Endometrial microvascular endothelial cells (primary cell): Measurements from ENCODE around the gene MZF1. TPM values are rescaled to one million over a fixed set of nuclear protein-coding genes. Genes with fewer than 3 reads are reported as not detected.

Experiments
- in situ Hi-C: cut with HindIII; loops from 2 replicates; pipeline ENCODE4 v1.10.0; 2017; ENCODE audit warnings: low sequenced_read_pairs, low pct_unique_long_range_greater_than_20kb; ENCODE audit errors: inconsistent ontology term
- total RNA-seq: library from RNA; depleted of rRNA; stranded (reverse); fragments of >200 nt; gene quantifications from one replicate; pipeline ENCODE4 v1.2.3, GENCODE V29; 2015; ENCODE audit errors: inconsistent ontology term

Gene MZF1
- total RNA-seq, 1 donor from 2014 or later: 12.7 TPM

DNA sequence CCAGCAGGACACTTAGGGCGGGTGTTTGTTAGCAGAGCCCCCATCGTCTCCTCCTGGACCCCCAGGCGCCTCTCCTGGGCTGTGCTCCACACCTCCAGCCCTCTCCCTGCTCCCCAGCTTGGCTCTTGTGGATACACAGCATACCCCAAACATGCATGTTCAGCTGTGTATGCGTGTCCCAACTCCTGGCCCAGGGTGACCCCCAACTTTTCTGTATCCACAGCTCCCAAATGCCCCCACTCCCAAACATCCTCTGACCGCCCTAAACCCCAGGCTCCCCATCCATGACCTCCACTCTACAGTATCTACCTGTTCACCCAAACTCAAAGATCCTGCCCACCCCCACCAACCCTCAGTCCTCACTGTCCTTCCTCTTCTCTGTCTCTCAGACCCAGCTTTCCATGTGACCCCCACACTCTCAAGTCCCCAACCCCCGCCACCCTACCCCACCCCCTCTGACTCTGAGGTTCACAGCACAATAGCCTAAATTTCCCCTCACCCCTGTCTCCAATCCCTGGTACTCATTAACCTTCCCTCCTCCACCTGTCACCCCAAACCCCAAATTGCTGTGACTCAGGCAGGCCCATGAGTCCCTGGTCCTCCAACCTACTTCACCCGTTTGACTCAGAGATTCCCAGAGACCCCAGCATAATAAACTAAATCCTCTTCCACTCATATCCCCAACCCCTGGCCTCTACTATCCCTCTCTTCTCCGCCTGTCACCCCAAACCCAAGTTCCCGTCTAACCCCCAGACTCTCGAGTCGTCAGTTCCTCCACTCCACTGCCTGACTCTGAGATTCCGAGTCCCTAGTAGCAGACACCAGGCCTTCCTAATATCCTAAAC lies 15.7 kb downstream of the MZF1 start:
- in situ Hi-C loops: no loop called here

DNA sequence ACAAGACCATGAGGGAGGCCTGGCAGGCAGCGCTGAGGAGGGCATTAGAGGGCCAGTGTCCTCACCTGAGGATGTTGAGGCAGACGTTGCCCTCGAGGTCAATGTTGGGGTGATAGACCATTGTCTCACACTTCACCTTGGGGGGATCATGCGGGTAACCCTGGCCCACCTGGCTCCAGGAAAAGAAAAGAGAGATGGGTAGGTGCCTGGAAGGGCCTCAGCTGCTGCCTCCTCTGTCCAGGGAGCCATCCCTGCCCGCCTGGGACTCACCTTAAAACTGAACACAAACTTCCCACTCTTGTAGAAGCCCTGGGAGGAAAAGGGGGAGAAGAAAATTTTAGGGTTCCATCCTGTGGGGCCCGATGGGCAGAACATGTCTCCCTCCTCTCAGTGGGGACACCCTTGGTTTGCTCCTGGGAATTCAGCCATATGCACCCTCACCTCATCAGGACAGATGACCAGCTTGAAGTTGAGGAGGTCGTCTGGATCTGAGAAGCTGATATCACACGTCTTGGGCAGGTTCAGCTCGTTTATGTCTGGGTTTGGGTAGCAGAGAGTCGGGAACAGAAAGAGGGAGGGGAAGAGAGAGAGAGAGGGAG lies 16.4 kb downstream of the MZF1 start:
- in situ Hi-C loops: no loop called here

DNA sequence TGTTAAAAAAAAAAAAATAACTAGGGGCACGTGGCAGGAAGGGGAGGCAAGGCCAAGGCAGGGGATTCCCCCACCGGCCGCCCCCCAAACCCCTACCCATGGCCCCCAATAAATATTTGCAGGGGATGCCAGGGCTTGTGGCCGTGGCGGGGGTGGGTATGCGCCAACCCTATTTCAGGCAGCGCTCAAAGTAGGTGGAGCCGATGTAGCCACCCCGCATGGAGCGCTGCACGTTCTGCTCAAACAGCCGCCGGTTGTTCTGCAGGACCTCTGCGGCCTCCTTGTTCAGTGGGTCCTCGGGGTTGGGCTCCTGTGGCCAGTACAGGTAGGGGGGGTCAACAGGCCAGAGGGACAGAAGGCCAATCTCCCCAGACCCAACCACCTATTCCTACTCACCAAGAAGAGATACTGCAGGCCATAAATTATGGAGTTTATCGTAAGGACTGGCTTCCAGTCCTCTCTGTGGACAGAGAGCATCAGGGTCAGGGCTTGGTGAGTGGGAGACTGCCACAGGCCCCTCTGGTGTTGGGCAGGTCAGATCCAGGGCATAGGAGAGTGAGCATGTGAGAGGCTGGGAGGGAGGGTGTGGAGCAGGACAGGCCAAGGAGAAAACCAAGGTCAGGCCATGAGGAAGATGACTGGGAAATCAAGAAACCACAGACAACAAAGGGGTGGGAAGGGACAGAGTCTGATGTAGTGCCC lies 17.1 kb downstream of the MZF1 start:
- in situ Hi-C loops: no loop called here

DNA sequence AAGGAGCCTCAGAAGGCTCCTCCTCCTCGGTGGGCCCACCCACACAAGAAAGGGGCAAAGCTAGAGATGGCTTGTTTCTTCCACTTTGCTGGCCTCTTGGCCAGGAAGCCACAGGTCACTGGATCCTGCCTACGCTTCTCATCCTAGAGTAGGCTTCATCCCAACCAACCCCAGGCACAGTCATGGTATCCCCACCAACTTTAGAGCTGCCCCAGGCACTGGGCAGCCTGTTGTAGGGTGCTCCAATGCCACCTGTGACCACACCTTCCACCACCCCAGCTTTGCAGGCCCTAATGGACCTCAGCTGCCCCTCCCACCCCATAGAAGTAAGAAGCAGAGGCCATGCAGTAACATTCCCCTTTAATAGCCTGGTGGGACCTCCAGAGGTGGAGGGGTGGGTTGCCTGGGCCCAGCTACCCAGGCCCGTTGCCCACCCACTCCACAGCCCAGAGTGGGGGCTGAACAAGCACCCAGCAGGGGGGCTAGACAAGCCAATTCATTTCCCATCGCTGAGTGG lies 17.7 kb downstream of the MZF1 start:
- in situ Hi-C loops: no loop called here

DNA sequence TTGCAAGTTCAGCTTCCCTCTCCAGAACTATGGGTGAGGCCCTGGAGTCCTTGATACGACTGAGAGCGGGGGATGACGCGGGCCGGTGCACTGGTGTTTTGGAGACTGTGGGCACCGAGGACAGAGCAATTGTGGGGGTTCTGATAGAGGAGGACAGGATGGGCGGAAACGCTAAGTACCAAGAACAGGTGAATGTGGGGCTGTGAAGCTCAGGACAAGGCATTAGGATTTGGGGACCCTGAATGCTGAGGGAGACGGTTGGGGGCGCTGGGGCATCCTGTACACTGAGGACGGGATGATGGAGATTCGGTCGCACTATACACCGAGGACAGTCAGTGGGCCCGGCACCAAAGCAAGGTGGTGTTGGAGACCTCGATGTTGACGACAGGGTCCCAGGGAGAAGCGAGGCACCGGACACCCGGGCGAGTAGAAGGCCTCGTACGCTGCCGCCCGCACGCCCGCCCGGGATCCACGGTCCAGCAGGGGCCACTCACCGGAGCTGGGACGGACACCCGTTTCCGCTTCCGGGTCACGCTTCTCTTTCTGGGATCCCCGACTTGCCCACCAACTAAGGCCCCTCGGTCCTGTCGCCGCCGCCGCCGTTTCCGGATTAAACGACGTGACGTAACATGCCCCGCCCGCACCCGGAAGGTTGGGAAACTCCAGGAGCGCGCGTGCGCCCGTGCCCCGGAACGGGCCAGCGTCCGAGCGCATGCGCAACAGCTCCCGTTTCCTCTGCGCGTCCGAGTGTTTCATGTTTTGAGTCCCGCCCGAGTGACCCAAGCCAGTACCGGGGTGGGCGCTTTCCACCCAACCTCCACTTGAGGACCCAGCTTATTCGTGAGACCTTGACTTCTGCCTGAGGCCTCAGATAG lies 18.4 kb downstream of the MZF1 start, which contains the start of gene CHMP2A:
Gene CHMP2A, minus strand, starts transcription at position 612 of the 875 bp plus-strand sequence. CDS start 893 bp downstream, outside the sequence.
- in situ Hi-C loops: no loop called here

DNA sequence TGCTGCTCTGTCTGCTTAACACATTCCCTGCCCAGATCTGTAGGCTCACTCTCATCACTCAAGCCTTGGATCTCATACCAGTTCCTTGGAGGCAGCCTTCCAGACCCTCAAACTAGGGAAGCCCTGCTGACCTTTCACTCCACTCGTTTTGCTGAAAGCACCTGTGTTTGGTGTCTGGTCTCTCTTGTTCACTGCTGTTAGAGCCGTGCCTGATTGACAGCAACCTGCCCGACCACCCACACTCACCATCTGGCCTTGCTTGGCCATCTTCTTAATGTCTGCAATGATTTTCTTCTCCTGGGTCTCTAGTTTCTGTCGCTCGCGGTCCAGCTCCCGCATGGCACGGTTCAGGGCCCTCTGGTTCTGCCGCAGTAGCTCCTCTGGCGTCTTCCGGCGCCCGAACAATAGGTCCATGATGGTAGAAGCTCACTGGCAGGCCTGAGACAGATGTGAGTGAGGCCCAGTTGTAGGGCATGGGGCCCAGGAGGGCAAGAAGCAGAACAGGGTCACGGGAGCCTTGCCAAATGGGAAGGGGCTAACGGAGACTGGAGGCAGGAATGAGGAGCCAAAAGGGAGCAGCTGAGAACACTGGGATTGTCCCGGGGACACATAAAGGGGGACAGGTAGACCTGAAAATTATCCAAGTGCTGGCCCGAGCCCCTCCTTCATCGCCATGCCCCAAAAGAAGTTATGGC lies 19.2 kb downstream of the MZF1 start:
- in situ Hi-C loops: no loop called here

DNA sequence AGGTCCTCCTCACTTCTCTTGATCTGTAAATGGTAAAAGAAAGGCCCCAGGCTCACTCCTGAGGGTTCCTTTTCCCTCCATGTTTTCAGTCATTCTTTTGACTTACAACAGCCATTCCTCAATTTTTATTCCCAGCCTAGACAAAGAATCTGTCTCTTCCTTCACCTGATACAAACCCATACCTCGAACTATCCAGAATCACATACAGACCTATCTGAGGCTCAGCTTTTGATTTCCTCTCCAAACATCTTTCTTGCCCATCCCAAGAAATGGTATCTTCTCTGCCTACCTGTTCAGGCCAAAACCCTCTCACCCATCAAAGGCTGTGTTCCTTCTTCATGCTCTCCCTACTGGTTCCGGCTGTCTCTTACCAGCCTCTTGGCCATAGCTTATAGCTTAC lies 20.5 kb downstream of the MZF1 start:
- in situ Hi-C loops: no loop called here

DNA sequence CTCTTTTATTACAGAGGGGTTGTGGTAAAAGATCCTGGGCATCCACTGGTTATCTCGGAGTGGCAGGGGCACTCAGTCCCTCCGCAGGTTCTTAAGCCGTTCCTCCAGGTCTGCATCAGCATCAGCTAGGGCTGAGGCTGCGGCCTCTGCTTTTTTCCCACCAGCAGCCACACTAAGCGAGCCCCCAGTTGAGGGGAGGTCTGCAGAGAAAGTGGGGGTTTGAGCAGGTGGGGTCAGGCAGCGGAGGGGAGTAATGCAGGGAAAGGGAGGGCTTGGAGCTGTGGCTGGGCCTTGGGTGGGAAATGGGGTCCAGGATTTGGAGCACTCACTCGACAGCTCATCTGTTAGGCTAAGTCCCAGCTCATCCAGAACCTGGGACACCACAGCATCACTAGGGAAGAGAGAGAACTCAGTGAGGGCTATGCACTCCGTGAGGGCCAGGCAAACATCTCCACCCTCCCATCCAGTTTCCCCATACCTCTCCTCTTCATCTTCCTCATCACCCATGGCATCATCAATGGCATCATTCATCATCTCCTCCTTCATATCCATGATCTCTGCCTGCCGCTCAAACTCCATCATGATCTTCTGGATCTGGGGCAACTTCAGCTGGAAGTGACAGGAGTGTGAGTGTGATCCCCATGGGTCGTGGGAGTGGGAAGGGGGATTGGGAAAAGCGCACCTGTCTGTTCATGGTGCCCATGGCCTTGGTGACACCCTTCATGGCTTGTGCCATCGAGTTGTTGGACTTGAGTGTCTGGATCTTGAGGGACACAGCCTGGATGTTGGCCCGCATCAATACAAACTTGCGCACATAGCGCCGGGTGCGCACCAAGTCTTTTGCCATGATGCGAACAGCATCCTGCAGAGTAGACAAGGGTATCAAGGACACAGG lies 21.3 kb downstream of the MZF1 start:
- in situ Hi-C loops: no loop called here

DNA sequence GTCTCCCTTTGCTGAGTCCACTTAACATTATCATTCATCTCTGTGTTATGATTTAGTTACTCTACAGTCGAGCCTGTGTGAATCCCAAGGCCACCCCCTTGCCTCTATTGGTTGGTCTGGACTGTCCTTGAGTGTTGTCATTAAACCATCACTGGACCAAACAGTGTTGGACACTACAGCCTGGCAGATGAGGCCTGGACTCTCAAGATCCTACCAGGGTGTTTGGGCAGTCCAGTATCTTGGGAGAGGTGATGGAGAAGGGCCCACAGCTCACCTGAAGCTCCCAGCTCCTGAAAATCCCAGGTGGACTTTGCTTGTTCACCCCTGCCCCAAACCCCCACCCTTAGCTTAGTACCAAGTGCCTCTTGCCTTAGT lies 22.0 kb downstream of the MZF1 start:
- in situ Hi-C loops: no loop called here

DNA sequence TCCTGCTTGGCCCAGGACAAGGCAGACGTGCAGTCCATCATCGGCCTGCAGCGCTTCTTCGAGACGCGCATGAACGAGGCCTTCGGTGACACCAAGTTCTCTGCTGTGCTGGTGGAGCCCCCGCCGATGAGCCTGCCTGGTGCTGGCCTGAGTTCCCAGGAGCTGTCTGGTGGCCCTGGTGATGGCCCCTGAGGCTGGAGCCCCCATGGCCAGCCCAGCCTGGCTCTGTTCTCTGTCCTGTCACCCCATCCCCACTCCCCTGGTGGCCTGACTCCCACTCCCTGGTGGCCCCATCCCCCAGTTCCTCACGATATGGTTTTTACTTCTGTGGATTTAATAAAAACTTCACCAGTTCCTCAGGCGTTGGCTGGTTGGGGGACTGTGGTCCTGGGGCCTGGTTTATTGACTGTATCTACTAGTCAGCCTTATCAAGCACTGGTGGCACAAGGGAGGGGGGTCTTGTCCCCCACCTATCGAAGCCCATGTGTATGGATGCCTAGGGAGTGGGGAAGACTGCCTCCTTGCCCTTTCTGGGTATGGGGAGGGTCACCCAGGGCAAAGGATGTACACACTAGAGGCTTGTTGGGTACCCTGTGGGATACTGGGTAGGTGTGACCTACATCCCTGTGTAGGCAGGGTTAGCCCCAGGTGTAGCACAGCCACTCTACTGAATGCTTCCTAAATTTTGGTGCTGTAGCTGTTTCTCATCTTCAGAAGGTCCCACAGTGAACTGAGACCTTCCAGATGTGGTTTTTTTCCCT lies 22.6 kb downstream of the MZF1 start:
- in situ Hi-C loops: no loop called here

DNA sequence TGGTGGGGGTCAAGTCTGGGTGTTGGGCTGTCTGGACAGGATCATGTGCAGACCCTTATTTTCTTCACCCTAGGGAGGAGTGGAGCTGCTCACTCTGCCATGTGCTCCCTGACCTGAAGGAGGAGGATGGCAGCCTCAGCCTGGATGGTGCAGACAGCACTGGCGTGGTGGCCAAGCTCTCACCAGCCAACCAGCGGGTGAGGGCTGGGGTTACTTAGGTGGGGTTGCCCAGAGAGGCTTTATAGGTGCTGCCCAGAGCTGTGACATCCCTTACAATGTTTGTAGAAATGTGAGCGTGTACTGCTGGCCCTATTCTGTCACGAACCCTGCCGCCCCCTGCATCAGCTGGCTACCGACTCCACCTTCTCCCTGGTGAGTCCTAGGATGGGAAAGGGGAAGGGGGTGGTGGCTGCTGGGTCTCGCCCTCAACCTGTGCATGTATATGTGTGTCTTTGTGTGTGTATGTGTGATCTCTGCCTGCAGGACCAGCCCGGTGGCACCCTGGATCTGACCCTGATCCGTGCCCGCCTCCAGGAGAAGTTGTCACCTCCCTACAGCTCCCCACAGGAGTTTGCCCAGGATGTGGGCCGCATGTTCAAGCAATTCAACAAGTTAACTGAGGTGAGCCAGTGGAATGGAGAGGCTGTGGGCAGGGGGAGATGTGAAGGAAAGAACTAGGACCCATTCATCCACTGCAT lies 23.3 kb downstream of the MZF1 start:
- in situ Hi-C loops: no loop called here

DNA sequence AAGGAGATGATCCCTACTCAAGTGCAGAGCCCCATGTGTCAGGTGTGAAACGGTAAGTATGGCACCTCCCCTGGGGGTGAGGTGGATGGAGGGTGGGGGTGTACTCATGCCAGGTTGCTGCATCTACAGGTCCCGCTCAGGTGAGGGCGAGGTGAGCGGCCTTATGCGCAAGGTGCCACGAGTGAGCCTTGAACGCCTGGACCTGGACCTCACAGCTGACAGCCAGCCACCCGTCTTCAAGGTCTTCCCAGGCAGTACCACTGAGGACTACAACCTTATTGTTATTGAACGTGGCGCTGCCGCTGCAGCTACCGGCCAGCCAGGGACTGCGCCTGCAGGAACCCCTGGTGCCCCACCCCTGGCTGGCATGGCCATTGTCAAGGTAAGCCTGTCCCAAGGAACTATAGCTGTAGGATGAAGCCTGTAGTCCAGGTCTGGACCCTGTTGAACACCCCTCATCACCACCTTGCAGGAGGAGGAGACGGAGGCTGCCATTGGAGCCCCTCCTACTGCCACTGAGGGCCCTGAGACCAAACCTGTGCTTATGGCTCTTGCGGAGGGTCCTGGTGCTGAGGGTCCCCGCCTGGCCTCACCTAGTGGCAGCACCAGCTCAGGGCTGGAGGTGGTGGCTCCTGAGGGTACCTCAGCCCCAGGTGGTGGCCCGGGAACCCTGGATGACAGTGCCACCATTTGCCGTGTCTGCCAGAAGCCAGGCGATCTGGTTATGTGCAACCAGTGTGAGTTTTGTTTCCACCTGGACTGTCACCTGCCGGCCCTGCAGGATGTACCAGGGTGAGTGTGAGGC lies 24.1 kb downstream of the MZF1 start:
- in situ Hi-C loops: no loop called here

DNA sequence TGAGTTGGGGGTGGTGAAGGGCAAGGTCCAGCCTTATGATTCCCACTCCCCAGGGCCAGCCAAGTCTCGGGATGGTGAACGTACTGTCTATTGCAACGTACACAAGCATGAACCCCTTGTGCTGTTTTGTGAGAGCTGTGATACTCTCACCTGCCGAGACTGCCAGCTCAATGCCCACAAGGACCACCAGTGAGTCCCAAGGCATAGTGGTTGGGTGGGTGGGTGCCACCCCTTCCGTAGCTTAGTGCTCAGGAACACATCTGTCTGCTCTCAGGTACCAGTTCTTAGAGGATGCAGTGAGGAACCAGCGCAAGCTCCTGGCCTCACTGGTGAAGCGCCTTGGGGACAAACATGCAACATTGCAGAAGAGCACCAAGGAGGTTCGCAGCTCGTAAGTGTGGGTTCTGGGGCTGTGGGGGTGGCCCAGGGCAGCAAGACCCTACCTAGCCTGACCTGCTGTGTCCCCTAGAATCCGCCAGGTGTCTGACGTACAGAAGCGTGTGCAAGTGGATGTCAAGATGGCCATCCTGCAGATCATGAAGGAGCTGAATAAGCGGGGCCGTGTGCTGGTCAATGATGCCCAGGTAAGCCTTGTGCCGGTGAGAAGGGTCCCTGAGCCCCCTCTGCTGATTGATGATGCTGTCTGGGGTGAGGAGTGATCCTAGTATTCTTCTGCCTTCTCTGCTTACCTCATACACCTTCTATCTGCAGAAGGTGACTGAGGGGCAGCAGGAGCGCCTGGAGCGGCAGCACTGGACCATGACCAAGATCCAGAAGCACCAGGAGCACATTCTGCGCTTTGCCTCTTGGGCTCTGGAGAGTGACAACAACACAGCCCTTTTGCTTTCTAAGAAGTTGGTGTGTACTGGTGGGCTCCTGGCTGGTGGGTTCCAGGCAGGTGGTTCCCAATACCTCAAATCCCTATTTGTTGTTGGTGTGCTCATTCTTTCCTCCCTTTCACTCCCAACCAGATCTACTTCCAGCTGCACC lies 25.5 kb downstream of the MZF1 start:
- in situ Hi-C loops: no loop called here

DNA sequence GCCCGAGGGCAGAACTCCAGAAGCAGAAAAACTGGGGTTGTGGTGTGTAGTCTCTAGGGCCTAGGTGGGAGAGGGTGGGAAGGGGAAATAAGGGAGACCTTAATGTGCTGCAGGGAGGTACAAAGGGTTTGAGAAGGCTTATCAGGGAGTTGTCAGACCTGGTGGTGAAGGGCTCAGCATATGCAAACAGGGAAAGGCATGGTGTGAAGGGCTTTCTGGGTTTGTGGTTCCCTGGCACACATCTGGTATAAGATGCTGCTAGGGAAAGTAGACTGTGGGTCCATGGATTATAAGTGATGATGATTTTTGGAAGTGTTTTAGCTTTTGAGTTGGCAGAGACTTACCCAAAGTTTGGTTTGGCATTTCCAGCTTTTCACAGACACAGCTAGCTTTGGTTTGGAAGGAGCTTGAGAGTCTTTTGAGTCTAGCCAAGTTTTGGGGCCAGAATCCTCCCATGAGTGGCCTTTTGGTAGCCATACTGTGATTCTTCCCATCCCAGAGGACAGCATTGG lies 27.1 kb downstream of the MZF1 start:
- in situ Hi-C loops: no loop called here
